ENCODE data around the gene PAPPA. TPM values are rescaled to one million over a fixed set of nuclear protein-coding genes. Genes with fewer than 3 reads are reported as not detected.

The PAPPA gene
- total RNA-seq, 4 donors from 2014 or later = 0.70 to 4.1 (median 1.8) TPM

- Histone ChIP-seq H3K27me3 (no peaks in the 10 kb centered on the region), H3K9me3 (no peaks in the 10 kb centered on the region), H3K36me3 (no peaks in the 10 kb centered on the region), H3K4me3 (no peak overlapping the region), H3K4me1 (no peaks in the 10 kb centered on the region), H3K27ac (no peak overlapping the region)
- DNase-seq = no peak
- TF ChIP-seq CTCF (IDR thresholded peaks at IDR 0.05) (no peak), POLR2A (IDR thresholded peaks at IDR 0.05) (no peak)
These were observed 30.4 kb upstream of the PAPPA start for GRCh38 chr9:116123171-116123570.

GRCh38 chr9:116124472-116125040 lies 29.0 kb upstream of the PAPPA start:
- Histone ChIP-seq H3K4me1 (no peaks in the 10 kb centered on the region), H3K4me3 (no peak overlapping the region), H3K27me3 (no peaks in the 10 kb centered on the region), H3K36me3 (no peaks in the 10 kb centered on the region), H3K27ac (no peak overlapping the region), H3K9me3 (no peaks in the 10 kb centered on the region)
- no peak for TF ChIP-seq CTCF (IDR thresholded peaks at IDR 0.05)
- DNase-seq = no peak

DNA sequence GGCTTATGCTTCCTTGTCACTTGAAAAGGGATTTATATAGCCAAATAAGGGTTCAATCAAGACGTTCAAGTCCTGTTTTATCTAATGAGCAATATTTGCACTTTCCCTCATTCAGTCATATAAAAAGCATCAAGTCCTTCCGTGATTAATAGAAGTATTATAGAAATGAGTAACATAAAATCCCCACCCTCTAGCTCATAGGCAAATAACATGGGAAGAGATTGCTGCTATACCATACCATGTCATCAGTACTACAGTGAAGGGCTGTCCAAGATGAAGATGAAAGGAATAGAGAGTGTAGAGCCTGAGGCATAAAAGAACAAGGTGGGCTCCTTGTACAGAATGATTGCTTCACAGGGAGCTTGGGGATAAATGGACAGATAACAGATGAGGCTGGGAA lies 20.4 kb upstream of the PAPPA start:
- H3K9me3 ChIP-seq = no peaks in the 10 kb centered on the region
- no peak overlapping the region for H3K27ac ChIP-seq
- no peak overlapping the region for H3K4me3 ChIP-seq
- H3K27me3 ChIP-seq = no peaks in the 10 kb centered on the region
- no peak for DNase-seq
- TF ChIP-seq POLR2A (IDR thresholded peaks at IDR 0.05) (no peak), CTCF (IDR thresholded peaks at IDR 0.05) (no peak)
- no peaks in the 10 kb centered on the region for H3K36me3 ChIP-seq
- no peaks in the 10 kb centered on the region for H3K4me1 ChIP-seq

GRCh38 chr9:116134975-116135374 lies 18.6 kb upstream of the PAPPA start:
- DNase-seq = no peak
- H3K36me3 ChIP-seq = no peaks in the 10 kb centered on the region
- no peaks in the 10 kb centered on the region for H3K4me1 ChIP-seq
- H3K9me3 ChIP-seq = no peaks in the 10 kb centered on the region
- H3K27ac ChIP-seq = no peak overlapping the region
- no peaks in the 10 kb centered on the region for H3K27me3 ChIP-seq
- TF ChIP-seq POLR2A (IDR thresholded peaks at IDR 0.05) = no peak
- no peak for TF ChIP-seq CTCF (IDR thresholded peaks at IDR 0.05)
- no peak overlapping the region for H3K4me3 ChIP-seq

DNA sequence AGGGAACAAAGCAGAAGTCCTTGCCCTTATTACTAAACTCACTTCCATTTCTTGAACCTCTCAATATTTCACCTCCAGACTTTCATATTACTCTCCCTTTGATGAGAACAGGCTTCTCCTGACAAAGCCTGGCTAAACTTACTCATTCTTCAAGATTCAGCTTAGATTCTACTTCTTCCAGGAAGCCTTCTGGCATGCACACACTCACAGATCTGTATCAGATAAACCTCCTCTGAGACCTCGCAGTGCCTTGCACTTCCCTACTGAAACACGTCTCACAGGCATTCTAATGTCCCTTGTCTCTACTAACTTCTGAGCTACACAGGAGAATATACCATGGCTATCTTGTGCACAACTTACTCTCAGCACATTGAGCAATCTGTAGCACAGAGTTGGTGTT lies 16.6 kb upstream of the PAPPA start:
- DNase-seq = no peak
- TF ChIP-seq CTCF (IDR thresholded peaks at IDR 0.05) = no peak
- H3K27ac ChIP-seq = no peak overlapping the region
- no peaks in the 10 kb centered on the region for H3K27me3 ChIP-seq
- H3K9me3 ChIP-seq = no peaks in the 10 kb centered on the region
- H3K36me3 ChIP-seq = no peaks in the 10 kb centered on the region
- no peak overlapping the region for H3K4me3 ChIP-seq
- no peaks in the 10 kb centered on the region for H3K4me1 ChIP-seq

- Histone ChIP-seq H3K4me1 (no peaks in the 10 kb centered on the region), H3K4me3 (no peak overlapping the region), H3K36me3 (no peaks in the 10 kb centered on the region), H3K9me3 (no peaks in the 10 kb centered on the region), H3K27me3 (no peaks in the 10 kb centered on the region), H3K27ac (no peak overlapping the region)
- TF ChIP-seq CTCF (IDR thresholded peaks at IDR 0.05) (no peak), POLR2A (IDR thresholded peaks at IDR 0.05) (no peak)
- no peak for DNase-seq
These were observed 16.0 kb upstream of the PAPPA start for GRCh38 chr9:116137581-116137980.

All from Peyer's patch (tissue), 4 donors.